ENCODE measurements around the gene FAM171A1.
A peak's percentile ranks its signal among the peaks of the same experiment; 100 is the strongest.

The FAM171A1 gene

DNA sequence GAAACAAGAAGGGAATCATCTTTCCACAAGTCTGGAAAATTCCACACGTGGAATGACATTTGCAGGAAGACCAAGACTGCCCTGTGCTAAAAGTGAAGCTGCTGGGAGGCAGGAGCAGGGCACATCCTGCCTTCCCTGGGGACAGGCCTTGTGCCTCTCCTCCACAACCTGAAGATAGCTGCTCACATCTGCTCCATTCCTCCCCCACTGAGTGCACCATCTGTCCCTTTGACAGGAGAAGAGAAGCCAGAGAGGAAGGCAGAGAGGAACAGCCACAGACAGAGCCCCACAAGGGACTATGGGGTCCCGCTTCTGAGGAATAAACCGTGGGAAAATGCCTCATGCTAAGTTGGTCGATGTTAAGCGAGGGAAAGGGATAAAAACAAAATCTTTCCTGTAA, 15.9 kb upstream of the FAM171A1 start:
- Mint-ChIP-seq H3K27ac (no peak overlapping the region), H3K4me1 (no peaks in the 10 kb centered on the region)
- ATAC-seq = no peak

DNA sequence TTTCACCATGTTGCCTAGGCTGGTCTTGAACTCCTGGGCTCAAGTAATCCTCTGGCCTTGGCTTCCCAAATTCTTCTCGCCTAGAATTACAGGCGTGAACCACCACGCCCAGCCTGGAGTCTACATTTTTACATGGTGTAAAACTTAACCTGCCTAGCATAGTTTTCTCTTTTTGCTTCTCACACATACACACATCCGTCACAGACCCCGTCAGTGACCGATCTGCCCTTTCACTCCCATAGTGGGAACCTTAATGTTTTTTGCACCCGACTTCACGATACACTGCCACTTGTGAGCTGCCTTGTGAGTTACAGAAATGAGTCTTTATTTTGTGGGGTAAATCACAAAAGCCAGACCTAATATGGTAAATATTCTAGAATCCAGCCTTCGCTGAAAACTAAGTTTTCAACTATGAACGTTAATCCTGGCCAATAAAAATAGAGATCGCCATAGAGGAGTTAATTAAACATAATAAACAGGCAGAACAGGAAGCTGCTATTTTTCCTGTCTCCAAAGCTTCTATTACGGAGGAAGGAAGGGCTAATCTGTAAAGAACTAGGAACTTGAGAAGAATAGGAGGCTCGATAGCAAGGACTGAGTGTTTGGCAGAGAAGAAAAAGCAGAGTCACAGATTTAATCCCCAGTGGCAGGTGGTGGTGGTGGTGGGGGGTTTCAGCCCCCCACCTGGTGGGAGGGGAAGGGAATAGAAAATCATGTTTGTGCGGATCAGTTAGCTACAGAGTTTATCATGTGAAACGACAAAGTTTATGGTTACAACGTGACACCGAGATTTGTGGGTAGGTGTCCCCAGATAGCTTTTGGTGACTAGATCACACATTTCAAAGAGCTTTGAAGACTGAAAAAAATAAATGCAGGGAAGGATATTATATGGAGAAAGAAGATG, 14.7 kb upstream of the FAM171A1 start:
- H3K9me3 Mint-ChIP-seq = no peaks in the 10 kb centered on the region
- H3K4me3 Mint-ChIP-seq = no peak overlapping the region
- no peak for ATAC-seq
- no peak for DNase-seq (ENCODE audit: low spot score in 2 of 2)
- no peaks in the 10 kb centered on the region for H3K4me1 Mint-ChIP-seq
- no peak overlapping the region for H3K27ac Mint-ChIP-seq
- H3K36me3 Mint-ChIP-seq = no peaks in the 10 kb centered on the region

More for the DNA sequence above, 15.9 kb upstream of the FAM171A1 start:
- no peaks in the 10 kb centered on the region for H3K36me3 Mint-ChIP-seq
- no peak for DNase-seq (ENCODE audit: low spot score in 2 of 2)
- H3K4me3 Mint-ChIP-seq = no peak overlapping the region
- H3K9me3 Mint-ChIP-seq = no peaks in the 10 kb centered on the region

DNA sequence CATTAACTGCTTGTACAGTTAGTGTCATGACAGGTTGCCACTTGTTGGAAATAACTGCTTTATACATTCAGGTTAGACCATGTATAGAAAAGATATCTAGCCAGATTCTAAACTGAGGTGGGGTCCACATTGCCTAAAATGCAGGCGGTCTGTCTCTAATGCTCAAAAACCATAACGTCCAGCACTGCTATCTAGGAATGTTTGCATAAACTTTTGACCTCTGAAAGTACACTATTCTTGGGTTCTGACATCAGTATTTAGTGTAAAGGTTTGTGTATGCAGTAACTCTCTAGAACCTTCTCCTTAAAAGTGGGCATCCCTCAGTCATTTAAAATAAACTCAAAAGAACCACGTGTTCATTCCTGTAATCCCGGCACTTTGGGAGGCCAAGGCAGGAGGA, 10.3 kb upstream of the FAM171A1 start:
- Mint-ChIP-seq H3K4me3 (no peak overlapping the region), H3K9me3 (no peaks in the 10 kb centered on the region), H3K27ac (no peak overlapping the region), H3K4me1 (no peaks in the 10 kb centered on the region), H3K36me3 (no peaks in the 10 kb centered on the region)
- ATAC-seq (no peak), DNase-seq (ENCODE audit: low spot score in 2 of 2) (no peak)

DNA sequence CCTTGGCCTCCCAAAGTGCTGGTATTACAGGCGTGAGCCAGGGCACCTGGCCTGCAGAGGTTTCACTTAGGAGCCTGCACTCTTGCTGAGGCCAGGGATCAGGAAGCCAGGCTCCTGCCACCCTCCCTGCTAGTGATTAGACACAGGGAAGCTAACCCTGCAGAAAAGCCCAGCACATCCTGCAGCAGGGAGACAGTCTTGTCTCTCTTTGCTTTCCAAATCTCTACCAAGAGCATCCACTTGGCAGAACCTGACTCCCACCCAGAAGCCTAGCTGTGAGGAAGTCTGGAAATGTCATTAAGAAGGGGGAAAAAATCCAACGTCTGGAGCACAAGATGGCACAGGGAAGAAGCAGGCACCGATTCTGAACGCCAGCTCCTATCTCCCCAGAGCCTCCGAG, 8.0 kb upstream of the FAM171A1 start:
- Mint-ChIP-seq H3K4me1 (no peaks in the 10 kb centered on the region), H3K4me3 (no peak overlapping the region), H3K9me3 (no peaks in the 10 kb centered on the region), H3K27ac (no peak overlapping the region), H3K36me3 (no peaks in the 10 kb centered on the region)
- DNase-seq (ENCODE audit: low spot score in 2 of 2) = no peak
- no peak for ATAC-seq

DNA sequence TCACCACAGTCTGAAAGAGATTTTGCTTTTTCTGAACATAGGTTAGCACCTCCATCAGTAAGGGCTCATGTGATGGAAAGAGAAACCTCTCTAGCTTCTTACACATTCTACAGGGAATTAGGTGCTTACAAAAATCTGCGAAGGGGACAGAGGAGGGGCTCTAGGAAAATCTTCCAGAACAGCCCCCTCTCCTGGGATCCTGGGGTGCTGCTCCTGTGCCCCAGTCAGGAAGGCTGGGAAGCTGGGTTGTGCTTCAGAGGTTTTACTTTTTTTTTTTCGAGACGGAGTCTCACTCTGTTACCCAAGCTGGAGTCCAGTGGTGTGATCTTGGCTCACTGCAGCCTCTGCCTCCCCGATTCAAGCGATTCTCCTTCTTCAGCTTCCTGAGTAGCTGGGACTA, 7.5 kb upstream of the FAM171A1 start:
- H3K27ac Mint-ChIP-seq = no peak overlapping the region
- H3K36me3 Mint-ChIP-seq = no peaks in the 10 kb centered on the region
- H3K9me3 Mint-ChIP-seq = no peaks in the 10 kb centered on the region
- H3K4me1 Mint-ChIP-seq = no peaks in the 10 kb centered on the region
- DNase-seq (ENCODE audit: low spot score in 2 of 2) = no peak
- no peak for ATAC-seq
- no peak overlapping the region for H3K4me3 Mint-ChIP-seq

DNA sequence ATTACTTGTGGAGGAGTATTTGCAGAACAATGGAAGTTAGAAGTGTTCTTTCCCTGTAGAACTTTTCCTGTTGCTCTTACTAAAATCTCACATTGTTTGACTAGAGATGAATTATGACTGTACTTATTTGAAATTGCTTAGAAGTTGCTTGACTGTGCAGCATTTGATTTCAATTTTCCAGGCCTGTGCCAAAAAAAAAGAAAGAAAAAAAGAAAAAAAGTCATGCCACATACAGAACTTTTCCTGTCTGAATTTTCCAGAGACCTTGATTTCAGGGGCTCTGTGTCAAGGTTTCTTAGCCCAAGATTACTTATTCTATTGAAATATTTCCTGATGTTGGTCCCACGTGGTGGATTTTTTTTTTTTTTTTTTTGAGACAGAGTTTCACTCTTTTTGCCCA, 3.5 kb upstream of the FAM171A1 start:
- Mint-ChIP-seq H3K9me3 (no peaks in the 10 kb centered on the region), H3K27ac (no peak overlapping the region), H3K36me3 (no peaks in the 10 kb centered on the region), H3K4me3 (no peak overlapping the region), H3K4me1 (no peaks in the 10 kb centered on the region)
- ATAC-seq = no peak
- no peak for DNase-seq (ENCODE audit: low spot score in 2 of 2)

DNA sequence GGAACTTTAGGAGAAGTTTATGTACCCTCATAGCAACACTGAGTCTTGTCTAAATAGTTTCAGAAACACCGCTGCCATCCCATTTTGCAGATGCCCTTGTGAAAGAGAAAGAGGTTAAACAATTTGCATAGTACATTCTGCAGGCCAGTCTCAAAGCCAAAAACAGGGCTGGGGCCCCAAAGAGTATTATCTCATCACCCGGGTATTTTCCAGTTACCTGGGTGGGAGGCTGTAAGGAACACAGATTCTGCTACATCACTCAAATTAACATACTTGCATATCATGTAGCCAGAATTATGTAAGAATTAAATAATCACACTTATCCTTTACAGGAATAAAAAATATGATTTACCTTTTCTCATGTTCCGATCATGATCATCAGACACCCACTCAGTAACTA, 3.1 kb upstream of the FAM171A1 start:
- Mint-ChIP-seq H3K4me1 (no peaks in the 10 kb centered on the region), H3K27ac (no peak overlapping the region), H3K36me3 (no peaks in the 10 kb centered on the region), H3K9me3 (no peaks in the 10 kb centered on the region), H3K4me3 (no peak overlapping the region)
- ATAC-seq (no peak), DNase-seq (ENCODE audit: low spot score in 2 of 2) (no peak)

DNA sequence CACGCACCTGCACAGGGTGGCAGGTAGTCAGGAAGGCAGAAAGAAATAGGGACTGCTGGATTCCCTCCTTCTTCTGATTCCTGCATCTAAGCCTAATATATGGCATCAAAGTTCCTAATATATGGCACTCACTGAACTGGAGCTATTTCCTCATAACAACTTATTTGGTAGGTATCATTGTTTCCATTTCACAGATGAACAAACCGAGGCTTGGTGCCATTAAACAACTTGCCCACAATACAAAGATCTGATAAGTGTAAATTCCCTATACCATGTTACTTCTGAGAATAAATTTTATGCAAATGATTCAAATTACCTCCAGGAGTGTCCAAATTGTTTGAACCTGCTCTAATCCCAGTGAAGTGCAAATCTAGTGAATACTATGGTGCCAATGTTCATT, 2.1 kb upstream of the FAM171A1 start:
- Mint-ChIP-seq H3K36me3 (no peaks in the 10 kb centered on the region), H3K4me1 (no peaks in the 10 kb centered on the region), H3K27ac (no peak overlapping the region), H3K9me3 (no peaks in the 10 kb centered on the region), H3K4me3 (no peak overlapping the region)
- DNase-seq (ENCODE audit: low spot score in 2 of 2) (no peak), ATAC-seq (no peak)

DNA sequence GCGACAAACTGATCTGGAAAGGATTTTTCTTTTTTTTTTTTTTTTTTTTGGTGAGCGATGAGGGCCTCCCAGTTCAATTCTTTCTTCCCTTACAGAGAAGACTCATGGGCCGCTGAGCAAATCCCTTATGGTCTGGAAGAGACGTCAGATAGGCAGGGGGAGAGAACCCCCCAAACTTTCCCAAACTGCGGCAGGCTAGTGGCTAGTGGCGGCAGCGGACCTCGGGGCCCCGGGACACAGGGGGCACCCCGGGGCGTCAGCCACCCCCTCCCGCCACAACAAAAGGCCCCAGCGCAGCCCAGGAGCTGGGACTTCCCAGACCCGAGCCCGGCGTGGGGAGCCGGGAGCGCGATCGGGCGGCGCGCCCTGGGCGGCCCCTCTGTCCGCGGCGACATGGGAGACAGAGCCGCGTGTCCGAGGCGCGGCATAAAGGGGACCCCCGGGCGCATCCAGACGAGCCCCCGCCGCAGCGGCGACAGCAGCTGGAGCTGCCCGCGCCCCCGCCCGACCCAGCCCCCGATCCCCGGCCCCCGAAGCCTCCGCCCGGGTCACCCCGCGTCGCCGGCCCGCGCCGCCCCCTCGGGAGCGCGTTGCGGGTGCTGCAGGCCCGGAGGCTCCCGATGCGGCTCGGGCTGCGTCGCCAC, 755 bp downstream of the FAM171A1 start:
- DNase-seq (ENCODE audit: low spot score in 2 of 2) (peak; percentile 3 to 47), ATAC-seq (peak; percentile 31)
- Mint-ChIP-seq H3K27ac (no peak overlapping the region), H3K4me3 (peak overlapping the region; percentile 66), H3K36me3 (no peaks in the 10 kb centered on the region), H3K4me1 (no peaks in the 10 kb centered on the region), H3K9me3 (no peaks in the 10 kb centered on the region)

DNA sequence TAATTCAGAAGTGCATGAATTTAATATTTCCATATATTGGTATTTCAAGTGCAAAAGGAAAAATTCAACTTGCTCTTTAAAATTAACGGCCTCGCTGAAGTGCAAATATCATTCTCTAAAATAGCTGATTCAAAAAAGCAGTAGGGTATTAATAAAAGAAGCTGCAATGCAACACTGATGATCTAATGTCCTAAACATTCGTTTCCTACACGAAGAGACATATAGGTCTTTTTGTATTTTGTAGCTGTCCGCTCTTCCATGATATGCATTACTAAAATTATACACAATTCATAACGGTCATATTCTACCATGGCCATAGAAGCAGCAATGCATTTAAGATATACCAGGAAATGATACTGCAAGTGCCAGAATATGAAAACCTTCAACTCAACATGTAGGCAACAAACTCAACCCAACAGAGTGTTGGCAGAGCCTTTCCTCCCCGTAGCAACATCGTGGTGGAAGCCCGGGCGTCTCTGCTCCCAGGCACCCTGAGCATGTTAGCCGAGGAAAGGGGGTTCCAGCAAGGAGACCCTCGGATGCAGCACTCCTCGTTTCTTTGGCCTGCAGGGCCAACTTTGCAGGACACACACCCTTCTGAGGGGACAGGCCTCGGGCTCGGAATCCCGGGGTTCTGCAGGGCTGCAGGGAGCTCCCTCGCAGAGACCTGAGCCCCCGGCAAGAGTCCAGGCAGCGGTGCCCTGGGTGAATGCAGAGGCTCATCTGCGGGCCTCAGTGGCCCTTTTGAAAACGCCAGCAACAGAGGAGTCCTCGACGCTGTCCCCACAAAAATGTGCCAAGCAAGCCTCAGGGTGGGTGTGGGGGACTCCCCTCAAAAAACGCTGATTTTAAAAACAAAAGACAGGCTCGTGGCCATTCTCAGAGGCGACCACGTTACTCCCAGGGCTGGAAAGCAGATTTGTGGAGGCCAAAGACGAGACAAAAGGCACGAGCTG, 1.6 kb downstream of the FAM171A1 start:
- Mint-ChIP-seq H3K36me3 (no peaks in the 10 kb centered on the region), H3K9me3 (no peaks in the 10 kb centered on the region), H3K4me3 (peak overlapping the region; percentile 66), H3K27ac (no peak overlapping the region), H3K4me1 (no peaks in the 10 kb centered on the region)
- DNase-seq (ENCODE audit: low spot score in 2 of 2) (no peak), ATAC-seq (no peak)

DNA sequence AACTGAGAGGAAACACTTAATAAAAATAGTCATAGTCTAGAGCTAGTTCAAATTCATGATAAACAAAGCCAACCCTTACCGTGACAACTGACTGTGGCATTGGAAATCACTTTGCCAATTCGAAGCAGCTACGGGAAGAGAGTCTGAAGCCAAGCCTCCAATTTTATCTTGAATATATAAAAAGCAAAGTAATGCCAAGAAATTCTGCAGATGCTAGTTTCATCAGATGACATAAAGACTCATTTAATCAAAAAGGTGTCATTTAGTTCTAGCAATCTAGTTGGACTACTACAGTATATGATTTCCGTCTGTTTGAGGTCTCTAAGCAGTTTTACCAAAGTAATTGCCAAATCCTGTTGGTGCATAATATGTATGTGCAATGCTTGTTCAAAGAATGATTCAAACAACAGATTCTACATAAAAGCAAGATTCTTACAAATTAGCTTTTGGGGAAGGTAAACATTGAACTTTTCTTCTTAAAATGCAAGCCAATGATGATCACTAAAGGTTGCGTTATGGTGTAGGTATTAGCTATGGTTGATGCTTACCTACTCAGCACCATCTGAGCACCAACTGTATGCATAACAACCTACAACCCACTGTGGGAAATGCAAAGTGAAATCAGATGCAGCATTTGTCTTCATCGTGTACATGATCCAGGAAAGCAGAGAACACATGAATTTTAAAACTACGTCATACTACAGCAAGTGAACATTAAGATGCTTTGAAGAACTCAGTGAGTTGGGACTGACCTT, 2.8 kb downstream of the FAM171A1 start:
- Mint-ChIP-seq H3K36me3 (no peaks in the 10 kb centered on the region), H3K4me1 (no peaks in the 10 kb centered on the region), H3K9me3 (no peaks in the 10 kb centered on the region), H3K27ac (no peak overlapping the region), H3K4me3 (no peak overlapping the region)
- ATAC-seq (no peak), DNase-seq (ENCODE audit: low spot score in 2 of 2) (no peak)

DNA sequence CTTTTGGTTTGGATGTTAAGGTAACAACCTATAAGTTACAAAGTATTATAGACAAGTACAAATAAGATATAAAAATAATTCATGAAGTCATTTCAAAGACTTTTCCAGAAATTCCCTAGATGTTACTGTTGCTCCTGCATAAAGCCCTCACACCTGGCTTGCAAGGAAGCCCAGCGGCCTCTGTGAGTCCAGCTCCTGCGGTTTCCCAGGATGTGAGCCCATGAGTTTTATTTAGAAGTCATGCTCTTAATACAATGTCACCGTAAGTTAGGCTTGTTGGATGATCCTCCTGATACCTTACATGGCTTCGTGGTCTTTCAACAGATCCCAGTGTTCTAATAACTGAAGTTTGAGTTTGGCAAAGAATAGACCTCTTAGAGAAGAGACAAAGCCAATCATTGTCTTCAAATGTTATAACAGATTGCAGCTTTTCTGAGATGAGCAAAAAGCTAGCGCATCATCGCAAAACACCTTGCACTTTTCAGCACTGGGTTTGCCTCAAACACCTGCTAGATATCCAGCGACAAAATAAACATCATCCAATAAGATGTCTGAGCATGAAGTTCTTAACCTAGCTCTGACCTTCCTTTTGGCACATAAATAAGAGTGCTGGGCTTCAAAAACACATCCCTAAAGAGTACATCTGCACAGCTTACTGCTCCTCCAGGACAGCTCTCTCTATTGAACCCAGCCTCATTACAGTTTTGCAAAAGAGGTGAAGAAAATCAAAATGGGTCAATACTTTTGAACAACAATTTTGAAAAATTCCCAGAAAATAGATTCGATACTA, 3.6 kb downstream of the FAM171A1 start:
- no peaks in the 10 kb centered on the region for H3K36me3 Mint-ChIP-seq
- H3K4me3 Mint-ChIP-seq = no peak overlapping the region
- H3K27ac Mint-ChIP-seq = no peak overlapping the region
- ATAC-seq (no peak), DNase-seq (ENCODE audit: low spot score in 2 of 2) (no peak)
- no peaks in the 10 kb centered on the region for H3K4me1 Mint-ChIP-seq
- H3K9me3 Mint-ChIP-seq = no peaks in the 10 kb centered on the region

DNA sequence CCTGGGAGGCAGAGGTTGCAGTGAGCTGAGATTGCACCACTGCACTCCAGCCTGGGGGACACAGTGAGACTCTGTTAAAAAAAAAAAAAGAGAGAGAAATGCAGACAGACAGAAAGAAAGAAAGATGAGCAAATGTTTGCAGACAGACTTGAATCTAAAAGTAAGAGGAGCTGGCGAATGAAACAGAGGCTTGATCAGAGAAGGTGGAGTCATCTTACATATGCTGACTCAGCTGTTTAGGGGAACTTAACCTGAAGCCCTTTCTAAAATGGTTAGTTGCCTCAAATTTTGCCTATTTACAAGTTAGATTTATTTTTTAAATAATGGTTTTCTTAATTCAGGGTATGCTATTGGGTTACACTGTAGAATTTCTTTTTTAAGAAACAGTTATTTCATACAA, 5.4 kb downstream of the FAM171A1 start:
- H3K9me3 Mint-ChIP-seq = no peaks in the 10 kb centered on the region
- no peak overlapping the region for H3K4me3 Mint-ChIP-seq
- DNase-seq (ENCODE audit: low spot score in 2 of 2) (no peak), ATAC-seq (no peak)
- no peaks in the 10 kb centered on the region for H3K36me3 Mint-ChIP-seq
- no peak overlapping the region for H3K27ac Mint-ChIP-seq
- H3K4me1 Mint-ChIP-seq = no peaks in the 10 kb centered on the region

DNA sequence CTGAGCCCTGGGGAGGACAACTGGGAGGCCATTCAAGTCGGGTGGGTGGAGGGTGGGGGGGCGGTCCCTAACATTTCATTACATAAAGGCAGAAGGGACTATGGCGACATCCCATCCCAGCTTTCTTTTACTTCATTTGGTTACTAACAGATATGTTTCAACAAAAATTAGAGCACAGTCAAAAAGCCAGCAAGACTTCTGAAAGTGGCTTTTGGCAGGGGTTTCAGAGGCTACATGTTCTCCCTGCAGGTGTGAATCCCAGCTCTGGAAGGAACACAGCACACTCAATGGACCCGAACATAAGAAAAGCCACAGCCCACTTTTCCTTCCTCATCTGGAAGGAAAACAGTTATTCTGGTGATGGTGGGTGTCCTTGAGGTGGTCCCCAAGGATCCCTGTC, 7.1 kb downstream of the FAM171A1 start:
- H3K4me1 Mint-ChIP-seq = no peaks in the 10 kb centered on the region
- no peak overlapping the region for H3K4me3 Mint-ChIP-seq
- ATAC-seq (no peak), DNase-seq (ENCODE audit: low spot score in 2 of 2) (no peak)
- no peaks in the 10 kb centered on the region for H3K36me3 Mint-ChIP-seq
- no peaks in the 10 kb centered on the region for H3K9me3 Mint-ChIP-seq
- H3K27ac Mint-ChIP-seq = no peak overlapping the region

Data from stimulated activated effector memory CD8-positive, alpha-beta T cell treated with anti-CD3 and anti-CD28 coated beads, Interleukin-12 subunit alpha, Interleukin-12 subunit beta, amount 100 ng/mL, for 72 hours (primary cell).